ENCODE results near the gene CD55. TPM values are rescaled to one million over a fixed set of nuclear protein-coding genes. Genes with fewer than 3 reads are reported as not detected.
A peak's percentile ranks its signal among the peaks of the same experiment; 100 is the strongest.

Gene CD55, protein sequence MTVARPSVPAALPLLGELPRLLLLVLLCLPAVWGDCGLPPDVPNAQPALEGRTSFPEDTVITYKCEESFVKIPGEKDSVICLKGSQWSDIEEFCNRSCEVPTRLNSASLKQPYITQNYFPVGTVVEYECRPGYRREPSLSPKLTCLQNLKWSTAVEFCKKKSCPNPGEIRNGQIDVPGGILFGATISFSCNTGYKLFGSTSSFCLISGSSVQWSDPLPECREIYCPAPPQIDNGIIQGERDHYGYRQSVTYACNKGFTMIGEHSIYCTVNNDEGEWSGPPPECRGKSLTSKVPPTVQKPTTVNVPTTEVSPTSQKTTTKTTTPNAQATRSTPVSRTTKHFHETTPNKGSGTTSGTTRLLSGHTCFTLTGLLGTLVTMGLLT
- 17.0 and 20.9 TPM in 2 replicates for total RNA-seq (2014; rRNA removed; shearing (Covaris generic))

GRCh38 chr1:207321079-207321789 is at the start of gene CD55:
CD55 (plus strand) TSS chr1:207321678; CDS start chr1:207321766, 88 bp downstream.
- DNase-seq (ENCODE audit: low read depth), result peak; percentile 97

DNA sequence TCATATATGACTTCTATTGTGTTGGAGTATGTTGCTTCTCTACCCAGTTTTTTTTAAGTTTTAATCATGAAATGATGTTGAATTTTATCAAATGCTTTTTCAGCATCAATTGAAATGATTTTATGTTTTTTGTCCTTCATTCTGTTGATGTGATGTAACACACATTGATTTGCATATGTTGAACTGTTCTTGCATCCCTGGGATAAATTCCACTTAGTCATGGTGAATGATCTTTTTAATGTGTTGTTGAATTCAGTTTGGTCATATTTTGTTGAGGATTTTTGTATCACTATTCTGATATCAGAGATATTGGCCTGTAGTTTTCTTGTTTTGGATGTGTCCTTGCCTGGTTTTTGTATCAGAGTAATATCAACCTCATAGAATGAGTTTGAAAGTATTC is 46.6 kb upstream of the CD55 start:
- no peak for DNase-seq (ENCODE audit: low read depth)

DNA sequence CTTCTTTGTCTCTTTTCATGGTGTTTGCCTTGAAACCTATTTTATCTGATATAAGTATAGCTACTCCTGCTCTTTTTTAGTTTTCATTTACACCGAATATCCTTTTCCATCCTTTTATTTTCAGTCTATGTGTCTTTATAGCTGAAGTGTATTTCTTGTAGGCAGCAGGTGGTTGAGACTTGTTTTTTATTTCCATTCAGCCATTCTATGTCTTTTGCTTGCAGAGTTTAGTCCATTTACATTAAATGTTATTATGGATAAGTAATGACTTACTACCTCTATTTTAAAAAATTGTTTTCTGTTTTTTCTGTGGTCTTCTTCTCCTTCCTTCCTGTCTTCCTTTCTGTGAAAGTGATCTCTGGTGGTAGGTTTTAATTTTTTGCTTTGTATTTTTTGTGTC is 45.0 kb upstream of the CD55 start:
- no peak for DNase-seq (ENCODE audit: low read depth)

GRCh38 chr1:207277241-207277640 is 44.2 kb upstream of the CD55 start:
- no peak for DNase-seq (ENCODE audit: low read depth)

GRCh38 chr1:207279652-207280051 is 41.8 kb upstream of the CD55 start:
- no peak for DNase-seq (ENCODE audit: low read depth)

DNA sequence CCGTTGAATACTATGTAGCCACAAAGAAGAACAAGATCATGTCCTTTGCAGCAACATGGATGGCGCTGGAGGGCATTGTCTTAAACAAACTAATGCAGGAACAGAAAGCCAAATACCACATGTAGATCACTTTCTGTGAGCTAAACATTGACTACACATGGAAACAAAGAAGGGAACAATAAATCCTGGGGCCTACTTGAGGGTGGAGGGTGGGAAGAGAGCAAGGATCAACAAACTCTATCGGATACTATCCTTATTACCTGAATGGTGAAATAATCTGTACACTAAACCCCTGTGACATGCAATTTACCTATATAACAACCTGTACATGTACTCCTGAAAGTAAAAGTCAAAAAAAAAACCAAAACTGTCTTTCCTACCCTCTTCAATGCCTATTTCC is 40.8 kb upstream of the CD55 start:
- no peak for DNase-seq (ENCODE audit: low read depth)

GRCh38 chr1:207282058-207282457 is 39.4 kb upstream of the CD55 start:
- peak; percentile 42 for DNase-seq (ENCODE audit: low read depth)

DNA sequence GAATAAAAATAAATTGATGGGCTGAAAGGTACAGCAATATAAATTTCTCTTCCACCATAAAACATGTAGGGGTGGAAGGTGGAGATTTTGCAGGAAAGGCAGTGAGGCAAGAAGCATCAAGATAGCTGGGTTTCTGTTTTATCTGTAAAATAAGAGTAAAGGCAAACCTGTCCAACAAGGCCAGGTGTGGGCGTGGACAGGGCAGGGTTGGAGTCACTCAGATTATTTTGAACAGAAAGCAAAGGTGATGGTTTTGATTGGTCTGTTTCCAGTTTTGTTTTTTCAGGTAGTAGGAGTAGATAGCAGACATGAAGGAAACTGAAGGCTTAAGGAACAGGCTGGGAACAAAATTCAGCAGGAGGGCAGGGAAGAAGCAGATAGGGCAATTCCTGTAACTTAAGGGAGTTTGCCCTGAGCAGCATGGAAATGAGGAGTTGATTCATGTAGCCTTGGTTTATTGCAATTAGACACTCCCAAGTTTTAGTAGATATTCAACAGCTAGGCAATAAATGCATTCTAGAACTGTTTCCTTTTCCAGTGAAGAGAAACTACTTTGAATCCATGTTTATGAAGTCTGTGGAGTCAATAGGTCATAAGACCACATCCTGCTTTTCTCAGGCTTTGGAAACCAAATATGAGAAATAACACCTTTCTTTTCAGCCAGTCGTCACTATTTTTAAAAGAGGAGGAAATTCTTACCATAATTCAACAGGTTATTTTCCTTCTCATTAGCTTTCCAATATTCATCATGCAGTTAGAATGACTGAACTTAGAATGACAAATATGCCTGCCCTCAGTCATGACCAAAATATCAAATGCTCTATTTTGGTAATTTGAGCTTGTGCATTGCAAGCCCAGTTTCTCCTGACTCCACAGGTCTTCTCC is 38.7 kb upstream of the CD55 start:
- peak; percentile 19 for DNase-seq (ENCODE audit: low read depth)

DNA sequence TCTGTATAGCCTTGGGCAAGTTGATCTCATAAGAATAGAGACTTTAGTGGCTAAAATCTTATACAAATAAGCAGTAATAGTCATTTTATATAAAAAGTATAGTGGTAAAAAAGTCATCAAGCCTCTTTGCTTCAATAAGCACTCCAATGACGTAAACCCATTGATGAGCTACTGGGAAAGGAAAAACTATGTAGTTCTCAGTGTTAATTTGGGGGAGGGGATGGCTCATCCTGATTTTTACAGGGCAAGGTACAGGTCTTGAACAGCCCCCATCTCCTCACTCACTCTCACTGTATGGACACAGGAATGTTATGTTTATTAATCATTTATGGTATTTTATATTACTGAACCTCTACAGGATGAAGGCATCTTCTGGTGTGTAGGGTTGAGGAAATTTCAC is 38.1 kb upstream of the CD55 start:
- DNase-seq (ENCODE audit: low read depth), result no peak

- peak; percentile 9 for DNase-seq (ENCODE audit: low read depth)
Measured at GRCh38 chr1:207284209-207284897, 37.1 kb upstream of the CD55 start.

DNA sequence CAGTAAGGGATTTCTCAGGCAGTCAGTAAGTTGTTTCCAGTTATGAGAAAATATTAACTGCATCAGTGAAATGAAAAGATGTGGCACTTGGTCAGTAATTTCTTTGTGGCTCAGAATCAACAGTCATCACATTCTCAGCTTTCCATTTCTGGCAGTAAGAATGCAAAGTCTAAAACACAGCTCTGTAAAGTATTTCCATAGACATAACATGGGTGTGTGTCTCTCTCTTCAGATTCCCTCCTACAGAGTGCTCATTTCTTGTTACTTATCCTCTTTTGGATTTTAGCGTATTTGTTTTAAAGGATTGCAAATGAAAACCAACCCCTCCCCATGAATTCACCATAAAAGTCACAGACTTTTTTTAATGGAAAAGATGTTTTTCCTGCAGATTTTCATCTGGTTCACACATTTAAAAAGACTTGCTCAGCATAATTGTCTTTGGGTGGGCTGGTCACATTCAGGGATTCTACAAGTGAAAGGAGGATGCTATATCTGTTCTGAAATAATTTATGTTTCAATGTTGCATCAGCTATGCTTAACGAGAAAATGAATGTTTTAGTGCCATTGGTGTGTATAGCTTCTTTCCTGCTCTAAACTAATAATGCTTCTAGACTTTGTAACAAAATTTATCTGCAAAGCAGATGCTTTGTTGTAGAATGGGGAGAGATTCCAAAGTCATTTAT is 34.6 kb upstream of the CD55 start:
- DNase-seq (ENCODE audit: low read depth), result no peak

GRCh38 chr1:207288315-207288714 is 33.2 kb upstream of the CD55 start:
- no peak for DNase-seq (ENCODE audit: low read depth)

DNA sequence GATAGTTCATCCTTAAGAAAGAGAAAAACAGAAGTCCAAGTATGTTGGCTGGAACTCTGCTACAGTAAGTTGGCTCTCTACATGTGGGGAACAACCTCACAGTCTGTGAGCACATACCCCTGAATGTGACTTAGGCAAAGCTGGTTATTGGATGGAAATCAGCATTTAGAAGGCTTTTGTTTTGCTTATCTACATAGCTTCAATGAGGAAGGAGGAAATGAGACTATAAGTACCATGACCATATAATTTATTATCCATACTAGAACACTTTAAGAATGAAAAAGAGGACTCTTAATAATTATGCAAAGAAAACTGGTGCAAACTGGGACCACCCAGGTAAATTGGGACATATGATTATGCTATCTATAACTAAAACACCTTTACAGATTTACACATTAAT is 31.7 kb upstream of the CD55 start:
- DNase-seq (ENCODE audit: low read depth), result no peak

- no peak for DNase-seq (ENCODE audit: low read depth)
Measured at GRCh38 chr1:207291723-207292122, 29.8 kb upstream of the CD55 start.

GRCh38 chr1:207298186-207298585 is 23.3 kb upstream of the CD55 start:
- no peak for DNase-seq (ENCODE audit: low read depth)

DNA sequence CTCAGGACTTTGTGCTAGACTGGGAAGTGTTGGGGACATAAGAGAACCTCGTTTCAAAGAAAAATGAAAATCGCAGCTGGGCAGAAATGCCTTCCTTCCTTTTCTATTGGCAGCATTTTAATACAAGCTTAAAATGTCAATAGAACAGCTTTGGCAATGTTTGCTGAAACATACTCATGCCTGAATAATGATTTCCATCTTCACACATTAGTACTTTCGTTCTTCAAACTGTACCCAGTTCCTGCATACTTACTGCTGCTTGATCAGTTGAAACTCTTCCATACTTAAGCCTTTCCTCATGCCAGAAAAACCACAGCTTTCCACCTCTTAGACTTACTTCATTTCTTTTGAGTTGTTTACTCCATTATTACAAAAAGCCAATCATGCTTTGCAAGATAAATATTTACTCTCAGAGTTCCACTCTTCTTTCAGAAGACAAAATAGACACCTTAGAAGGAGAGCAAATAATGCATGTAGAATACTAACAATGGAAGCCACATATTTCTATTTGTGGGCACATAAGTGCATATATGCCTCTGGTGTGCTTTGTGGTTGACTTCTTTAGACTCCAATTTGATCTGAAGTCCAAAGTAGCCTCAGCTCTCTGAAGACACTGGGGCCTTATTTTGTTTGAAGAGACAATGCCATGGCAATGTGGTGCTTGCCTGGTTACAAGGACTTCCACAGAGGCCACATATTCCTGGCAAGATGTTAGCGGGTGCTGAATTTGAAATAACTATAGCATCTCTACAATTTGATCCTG is 22.7 kb upstream of the CD55 start:
- DNase-seq (ENCODE audit: low read depth), result no peak

GRCh38 chr1:207300970-207301369 is 20.5 kb upstream of the CD55 start:
- no peak for DNase-seq (ENCODE audit: low read depth)

GRCh38 chr1:207302618-207303393 is 18.7 kb upstream of the CD55 start:
- DNase-seq (ENCODE audit: low read depth), result no peak

DNA sequence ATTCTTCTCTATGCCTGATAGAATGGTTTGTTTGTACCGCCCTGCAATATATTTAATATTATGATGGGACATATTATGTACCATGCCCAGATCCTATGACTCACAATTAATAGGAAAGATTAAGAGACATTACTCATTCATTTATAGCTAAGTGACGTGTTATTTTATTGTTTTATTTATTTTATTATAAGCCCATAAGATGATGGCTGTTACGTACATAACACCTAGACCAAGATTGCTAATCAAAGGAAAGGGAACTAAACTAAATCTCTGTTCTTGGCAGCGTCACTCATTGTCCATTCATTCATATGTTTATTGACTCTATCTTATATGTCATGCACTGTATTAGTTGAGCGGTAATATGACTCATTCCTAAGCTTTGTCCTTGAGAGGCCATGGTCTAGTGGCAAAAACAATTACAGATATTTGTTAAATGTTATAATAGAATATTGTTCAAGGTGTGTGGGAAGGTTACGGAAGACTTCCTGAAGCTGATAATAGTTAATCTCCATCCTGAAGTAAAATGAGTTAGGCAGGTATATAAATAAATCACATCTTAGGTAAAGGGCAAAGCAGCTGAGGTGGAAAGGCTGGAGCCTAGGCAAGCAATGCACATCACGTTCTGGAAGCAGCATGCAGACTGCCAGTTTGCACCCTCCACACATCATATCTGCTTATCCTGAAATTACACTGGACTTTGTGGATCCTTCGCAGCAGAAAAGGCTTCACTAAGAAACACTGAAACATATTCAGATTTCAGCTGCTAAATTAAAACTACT is 16.6 kb upstream of the CD55 start:
- no peak for DNase-seq (ENCODE audit: low read depth)

All from RPMI7951 (cell line).